K562 (cell line): ENCODE data around the gene NCMAP. TPM values are rescaled to one million over a fixed set of nuclear protein-coding genes. Genes with fewer than 3 reads are reported as not detected.

ENCODE experiments used
- KLF10 ChIP-seq: fragments of 250-450 bp; sonication (Bioruptor Pico); IDR thresholded peaks from 2 replicates; pipeline ENCODE4 v1.6.1; 2021; ENCODE audit warnings: matching md5 sums
- SRSF3 ChIP-seq: fragments of 200-400 bp; formaldehyde crosslinking; IDR thresholded peaks from 2 replicates; pipeline ENCODE4 v1.6.1; 2016; ENCODE audit warnings: mild to moderate bottlenecking, low read length, moderate library complexity; ENCODE audit not compliant: insufficient read depth
- polyA plus RNA-seq, 8 experiments: library from polyadenylated mRNA; depleted of rRNA in 4 of 8; stranded (reverse) in 5 of 8; unstranded in 3 of 8; fragments of >200 nt; fragmentation: Nextera tagmentation in 2 of 8; fragmentation: Illumina TruSeq in 1 of 8; extraction: Ambion mirVana in 2 of 8; extraction: Trizol in 1 of 8; gene quantifications; 2 replicates each; pipeline versions ENCODE4 v1.2.1 to v1.2.3, GENCODE V29; 2011 to 2014; ENCODE audit warnings: inconsistent platforms in 1 of 8, missing spikeins in 1 of 8
- total RNA-seq, 7 experiments: library from RNA; depleted of rRNA in 6 of 7; stranded (reverse); fragments of >200 nt in 6 of 7; fragmentation: Illumina TruSeq in 2 of 7; extraction: Trizol in 2 of 7; gene quantifications; 2 replicates each; pipeline versions ENCODE4 v1.2.1 to v1.2.3, GENCODE V29; 2011 to 2021; ENCODE audit warnings: low replicate concordance in 1 of 7
- TF ChIP-seq, protein P1 (sequence below): fragments of 450-650 bp; IDR thresholded peaks from 2 replicates; pipeline ENCODE4 v1.6.1; 2016; ENCODE audit warnings: mild to moderate bottlenecking, moderate library complexity
- TF ChIP-seq, protein P2 (sequence below): fragments of 250-450 bp; sonication (Bioruptor Pico); IDR thresholded peaks from 2 replicates; pipeline ENCODE4 v1.8.0; 2021; ENCODE audit warnings: mild to moderate bottlenecking, moderate library complexity
- TF ChIP-seq, protein P3 (sequence below): sonication (generic); IDR thresholded peaks from 2 replicates; pipeline ENCODE4 v1.6.1; 2016
- TF ChIP-seq, protein P4 (sequence below): fragments of 250-450 bp; sonication (Bioruptor Pico); IDR thresholded peaks from 2 replicates; pipeline ENCODE4 v1.4.0; 2020; ENCODE audit warnings: mild to moderate bottlenecking
- TF ChIP-seq, protein P5 (sequence below), 3 experiments: IDR thresholded peaks in 2 of 3; conservative IDR thresholded peaks in 1 of 3; 2 replicates each; pipeline ENCODE4 v1.5.1; 2011 to 2012; ENCODE audit warnings: low read length in 3 of 3, mild to moderate bottlenecking in 3 of 3, control low read depth in 2 of 3, improper control_type of control experiment in 1 of 3, inconsistent platforms in 1 of 3, low read depth in 1 of 3, mixed read lengths in 1 of 3, moderate library complexity in 1 of 3; ENCODE audit not compliant: insufficient read depth in 2 of 3

NCMAP gene
- total and polyA plus RNA-seq, 9 of the 15 experiments (the other 6 are each of a cell fraction or from before 2014, with no cell fraction given) = 0.03 TPM; not detected in 8

DNA sequence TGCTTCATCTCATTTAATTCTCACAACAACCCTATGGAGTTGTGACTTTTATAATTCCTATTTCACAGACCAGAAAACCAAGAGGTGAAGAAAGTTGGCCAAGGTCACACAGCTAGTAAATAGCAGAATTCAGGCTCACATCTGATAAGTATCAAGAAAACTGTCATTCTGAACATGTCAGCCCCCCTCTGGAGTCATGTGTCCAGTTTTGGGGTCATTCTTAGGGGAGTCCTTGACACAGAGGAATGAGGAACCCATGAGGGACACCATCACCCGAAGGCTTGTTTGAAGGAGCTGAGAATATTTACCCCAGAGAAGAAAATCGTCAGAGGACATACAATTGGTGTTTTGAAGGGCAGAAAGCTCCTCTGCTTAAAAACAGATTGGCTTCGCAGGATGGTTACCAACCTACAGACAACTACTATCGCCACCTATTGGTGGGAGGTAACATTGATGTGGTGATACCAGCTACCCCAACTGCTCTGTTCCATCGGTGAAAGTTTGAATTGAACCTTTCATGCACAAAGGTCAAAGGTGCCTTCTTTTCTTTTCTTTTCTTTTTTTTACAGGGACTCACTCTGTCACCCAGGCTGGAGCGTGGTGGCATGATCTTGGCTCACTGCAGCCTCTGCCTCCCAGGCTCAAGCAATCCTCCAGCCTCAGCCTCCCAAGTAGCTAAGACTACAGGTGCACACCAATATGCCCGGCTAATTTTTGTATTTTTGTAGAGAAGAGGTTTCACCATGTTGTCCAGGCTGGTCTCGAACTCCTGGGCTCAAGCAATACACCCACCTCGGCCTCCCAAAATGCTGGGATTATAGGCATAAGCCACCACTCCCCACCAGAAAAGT is 31.3 kb downstream of the NCMAP start (continued):
- TF ChIP-seq, protein P1, sequence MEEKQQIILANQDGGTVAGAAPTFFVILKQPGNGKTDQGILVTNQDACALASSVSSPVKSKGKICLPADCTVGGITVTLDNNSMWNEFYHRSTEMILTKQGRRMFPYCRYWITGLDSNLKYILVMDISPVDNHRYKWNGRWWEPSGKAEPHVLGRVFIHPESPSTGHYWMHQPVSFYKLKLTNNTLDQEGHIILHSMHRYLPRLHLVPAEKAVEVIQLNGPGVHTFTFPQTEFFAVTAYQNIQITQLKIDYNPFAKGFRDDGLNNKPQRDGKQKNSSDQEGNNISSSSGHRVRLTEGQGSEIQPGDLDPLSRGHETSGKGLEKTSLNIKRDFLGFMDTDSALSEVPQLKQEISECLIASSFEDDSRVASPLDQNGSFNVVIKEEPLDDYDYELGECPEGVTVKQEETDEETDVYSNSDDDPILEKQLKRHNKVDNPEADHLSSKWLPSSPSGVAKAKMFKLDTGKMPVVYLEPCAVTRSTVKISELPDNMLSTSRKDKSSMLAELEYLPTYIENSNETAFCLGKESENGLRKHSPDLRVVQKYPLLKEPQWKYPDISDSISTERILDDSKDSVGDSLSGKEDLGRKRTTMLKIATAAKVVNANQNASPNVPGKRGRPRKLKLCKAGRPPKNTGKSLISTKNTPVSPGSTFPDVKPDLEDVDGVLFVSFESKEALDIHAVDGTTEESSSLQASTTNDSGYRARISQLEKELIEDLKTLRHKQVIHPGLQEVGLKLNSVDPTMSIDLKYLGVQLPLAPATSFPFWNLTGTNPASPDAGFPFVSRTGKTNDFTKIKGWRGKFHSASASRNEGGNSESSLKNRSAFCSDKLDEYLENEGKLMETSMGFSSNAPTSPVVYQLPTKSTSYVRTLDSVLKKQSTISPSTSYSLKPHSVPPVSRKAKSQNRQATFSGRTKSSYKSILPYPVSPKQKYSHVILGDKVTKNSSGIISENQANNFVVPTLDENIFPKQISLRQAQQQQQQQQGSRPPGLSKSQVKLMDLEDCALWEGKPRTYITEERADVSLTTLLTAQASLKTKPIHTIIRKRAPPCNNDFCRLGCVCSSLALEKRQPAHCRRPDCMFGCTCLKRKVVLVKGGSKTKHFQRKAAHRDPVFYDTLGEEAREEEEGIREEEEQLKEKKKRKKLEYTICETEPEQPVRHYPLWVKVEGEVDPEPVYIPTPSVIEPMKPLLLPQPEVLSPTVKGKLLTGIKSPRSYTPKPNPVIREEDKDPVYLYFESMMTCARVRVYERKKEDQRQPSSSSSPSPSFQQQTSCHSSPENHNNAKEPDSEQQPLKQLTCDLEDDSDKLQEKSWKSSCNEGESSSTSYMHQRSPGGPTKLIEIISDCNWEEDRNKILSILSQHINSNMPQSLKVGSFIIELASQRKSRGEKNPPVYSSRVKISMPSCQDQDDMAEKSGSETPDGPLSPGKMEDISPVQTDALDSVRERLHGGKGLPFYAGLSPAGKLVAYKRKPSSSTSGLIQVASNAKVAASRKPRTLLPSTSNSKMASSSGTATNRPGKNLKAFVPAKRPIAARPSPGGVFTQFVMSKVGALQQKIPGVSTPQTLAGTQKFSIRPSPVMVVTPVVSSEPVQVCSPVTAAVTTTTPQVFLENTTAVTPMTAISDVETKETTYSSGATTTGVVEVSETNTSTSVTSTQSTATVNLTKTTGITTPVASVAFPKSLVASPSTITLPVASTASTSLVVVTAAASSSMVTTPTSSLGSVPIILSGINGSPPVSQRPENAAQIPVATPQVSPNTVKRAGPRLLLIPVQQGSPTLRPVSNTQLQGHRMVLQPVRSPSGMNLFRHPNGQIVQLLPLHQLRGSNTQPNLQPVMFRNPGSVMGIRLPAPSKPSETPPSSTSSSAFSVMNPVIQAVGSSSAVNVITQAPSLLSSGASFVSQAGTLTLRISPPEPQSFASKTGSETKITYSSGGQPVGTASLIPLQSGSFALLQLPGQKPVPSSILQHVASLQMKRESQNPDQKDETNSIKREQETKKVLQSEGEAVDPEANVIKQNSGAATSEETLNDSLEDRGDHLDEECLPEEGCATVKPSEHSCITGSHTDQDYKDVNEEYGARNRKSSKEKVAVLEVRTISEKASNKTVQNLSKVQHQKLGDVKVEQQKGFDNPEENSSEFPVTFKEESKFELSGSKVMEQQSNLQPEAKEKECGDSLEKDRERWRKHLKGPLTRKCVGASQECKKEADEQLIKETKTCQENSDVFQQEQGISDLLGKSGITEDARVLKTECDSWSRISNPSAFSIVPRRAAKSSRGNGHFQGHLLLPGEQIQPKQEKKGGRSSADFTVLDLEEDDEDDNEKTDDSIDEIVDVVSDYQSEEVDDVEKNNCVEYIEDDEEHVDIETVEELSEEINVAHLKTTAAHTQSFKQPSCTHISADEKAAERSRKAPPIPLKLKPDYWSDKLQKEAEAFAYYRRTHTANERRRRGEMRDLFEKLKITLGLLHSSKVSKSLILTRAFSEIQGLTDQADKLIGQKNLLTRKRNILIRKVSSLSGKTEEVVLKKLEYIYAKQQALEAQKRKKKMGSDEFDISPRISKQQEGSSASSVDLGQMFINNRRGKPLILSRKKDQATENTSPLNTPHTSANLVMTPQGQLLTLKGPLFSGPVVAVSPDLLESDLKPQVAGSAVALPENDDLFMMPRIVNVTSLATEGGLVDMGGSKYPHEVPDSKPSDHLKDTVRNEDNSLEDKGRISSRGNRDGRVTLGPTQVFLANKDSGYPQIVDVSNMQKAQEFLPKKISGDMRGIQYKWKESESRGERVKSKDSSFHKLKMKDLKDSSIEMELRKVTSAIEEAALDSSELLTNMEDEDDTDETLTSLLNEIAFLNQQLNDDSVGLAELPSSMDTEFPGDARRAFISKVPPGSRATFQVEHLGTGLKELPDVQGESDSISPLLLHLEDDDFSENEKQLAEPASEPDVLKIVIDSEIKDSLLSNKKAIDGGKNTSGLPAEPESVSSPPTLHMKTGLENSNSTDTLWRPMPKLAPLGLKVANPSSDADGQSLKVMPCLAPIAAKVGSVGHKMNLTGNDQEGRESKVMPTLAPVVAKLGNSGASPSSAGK = no peak
- TF ChIP-seq SRSF3 (no peak), KLF10 (CRISPR knock-in tag) (no peak)
- TF ChIP-seq, protein P2, sequence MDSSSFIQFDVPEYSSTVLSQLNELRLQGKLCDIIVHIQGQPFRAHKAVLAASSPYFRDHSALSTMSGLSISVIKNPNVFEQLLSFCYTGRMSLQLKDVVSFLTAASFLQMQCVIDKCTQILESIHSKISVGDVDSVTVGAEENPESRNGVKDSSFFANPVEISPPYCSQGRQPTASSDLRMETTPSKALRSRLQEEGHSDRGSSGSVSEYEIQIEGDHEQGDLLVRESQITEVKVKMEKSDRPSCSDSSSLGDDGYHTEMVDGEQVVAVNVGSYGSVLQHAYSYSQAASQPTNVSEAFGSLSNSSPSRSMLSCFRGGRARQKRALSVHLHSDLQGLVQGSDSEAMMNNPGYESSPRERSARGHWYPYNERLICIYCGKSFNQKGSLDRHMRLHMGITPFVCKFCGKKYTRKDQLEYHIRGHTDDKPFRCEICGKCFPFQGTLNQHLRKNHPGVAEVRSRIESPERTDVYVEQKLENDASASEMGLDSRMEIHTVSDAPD (CRISPR knock-in tag) = no peak
- TF ChIP-seq, protein P3, sequence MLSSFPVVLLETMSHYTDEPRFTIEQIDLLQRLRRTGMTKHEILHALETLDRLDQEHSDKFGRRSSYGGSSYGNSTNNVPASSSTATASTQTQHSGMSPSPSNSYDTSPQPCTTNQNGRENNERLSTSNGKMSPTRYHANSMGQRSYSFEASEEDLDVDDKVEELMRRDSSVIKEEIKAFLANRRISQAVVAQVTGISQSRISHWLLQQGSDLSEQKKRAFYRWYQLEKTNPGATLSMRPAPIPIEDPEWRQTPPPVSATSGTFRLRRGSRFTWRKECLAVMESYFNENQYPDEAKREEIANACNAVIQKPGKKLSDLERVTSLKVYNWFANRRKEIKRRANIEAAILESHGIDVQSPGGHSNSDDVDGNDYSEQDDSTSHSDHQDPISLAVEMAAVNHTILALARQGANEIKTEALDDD = no peak
- TF ChIP-seq, protein P4, sequence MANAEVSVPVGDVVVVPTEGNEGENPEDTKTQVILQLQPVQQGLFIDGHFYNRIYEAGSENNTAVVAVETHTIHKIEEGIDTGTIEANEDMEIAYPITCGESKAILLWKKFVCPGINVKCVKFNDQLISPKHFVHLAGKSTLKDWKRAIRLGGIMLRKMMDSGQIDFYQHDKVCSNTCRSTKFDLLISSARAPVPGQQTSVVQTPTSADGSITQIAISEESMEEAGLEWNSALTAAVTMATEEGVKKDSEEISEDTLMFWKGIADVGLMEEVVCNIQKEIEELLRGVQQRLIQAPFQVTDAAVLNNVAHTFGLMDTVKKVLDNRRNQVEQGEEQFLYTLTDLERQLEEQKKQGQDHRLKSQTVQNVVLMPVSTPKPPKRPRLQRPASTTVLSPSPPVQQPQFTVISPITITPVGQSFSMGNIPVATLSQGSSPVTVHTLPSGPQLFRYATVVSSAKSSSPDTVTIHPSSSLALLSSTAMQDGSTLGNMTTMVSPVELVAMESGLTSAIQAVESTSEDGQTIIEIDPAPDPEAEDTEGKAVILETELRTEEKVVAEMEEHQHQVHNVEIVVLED (CRISPR knock-in tag) = 0 out of 2 replicates have a peak, but pooled peaks have one; percentile 18
- TF ChIP-seq, protein P5, sequence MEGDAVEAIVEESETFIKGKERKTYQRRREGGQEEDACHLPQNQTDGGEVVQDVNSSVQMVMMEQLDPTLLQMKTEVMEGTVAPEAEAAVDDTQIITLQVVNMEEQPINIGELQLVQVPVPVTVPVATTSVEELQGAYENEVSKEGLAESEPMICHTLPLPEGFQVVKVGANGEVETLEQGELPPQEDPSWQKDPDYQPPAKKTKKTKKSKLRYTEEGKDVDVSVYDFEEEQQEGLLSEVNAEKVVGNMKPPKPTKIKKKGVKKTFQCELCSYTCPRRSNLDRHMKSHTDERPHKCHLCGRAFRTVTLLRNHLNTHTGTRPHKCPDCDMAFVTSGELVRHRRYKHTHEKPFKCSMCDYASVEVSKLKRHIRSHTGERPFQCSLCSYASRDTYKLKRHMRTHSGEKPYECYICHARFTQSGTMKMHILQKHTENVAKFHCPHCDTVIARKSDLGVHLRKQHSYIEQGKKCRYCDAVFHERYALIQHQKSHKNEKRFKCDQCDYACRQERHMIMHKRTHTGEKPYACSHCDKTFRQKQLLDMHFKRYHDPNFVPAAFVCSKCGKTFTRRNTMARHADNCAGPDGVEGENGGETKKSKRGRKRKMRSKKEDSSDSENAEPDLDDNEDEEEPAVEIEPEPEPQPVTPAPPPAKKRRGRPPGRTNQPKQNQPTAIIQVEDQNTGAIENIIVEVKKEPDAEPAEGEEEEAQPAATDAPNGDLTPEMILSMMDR (IDR thresholded peaks at IDR 0.05 in 2 of 3, conservative IDR thresholded peaks at IDR 0.05 in 1 of 3; ENCODE audit: insufficient read depth in 2 of 3, low read depth in 1 of 3, low read length in 3 of 3) = peak; percentile 71 to 84 (median 76)
